HG02870 (cell line): ENCODE measurements around the gene TPX2.

Experiments used
- ATAC-seq: cut with Tn5 transposase; IDR thresholded peaks from one replicate; pipeline ENCODE4 v1.9.1; 2021; ENCODE audit warnings: mild to moderate bottlenecking, moderate library complexity; ENCODE audit not compliant: unreplicated experiment

Gene TPX2

GRCh38 chr20:31706607-31707257, 32.4 kb upstream of the TPX2 start:
- ATAC-seq = no peak

DNA sequence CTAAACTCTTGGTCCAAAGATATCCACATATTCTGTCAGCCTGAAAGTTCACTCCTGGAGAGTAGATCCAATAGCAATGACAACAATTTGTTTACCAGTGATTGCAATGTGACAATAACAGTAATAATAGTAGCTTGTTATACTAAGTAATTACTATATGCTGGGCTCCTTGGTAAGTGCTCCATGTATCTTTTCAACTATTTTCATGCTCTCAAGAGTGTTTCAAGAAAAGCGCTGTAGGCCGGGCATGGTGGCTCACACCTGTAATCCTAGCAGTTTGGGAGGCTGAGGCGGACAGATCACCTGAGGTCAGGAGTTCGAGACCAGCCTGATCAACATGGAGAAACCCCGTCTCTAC, 31.9 kb upstream of the TPX2 start:
- no peak for ATAC-seq

- no peak for ATAC-seq
Observed at GRCh38 chr20:31707994-31708735, 30.9 kb upstream of the TPX2 start.

DNA sequence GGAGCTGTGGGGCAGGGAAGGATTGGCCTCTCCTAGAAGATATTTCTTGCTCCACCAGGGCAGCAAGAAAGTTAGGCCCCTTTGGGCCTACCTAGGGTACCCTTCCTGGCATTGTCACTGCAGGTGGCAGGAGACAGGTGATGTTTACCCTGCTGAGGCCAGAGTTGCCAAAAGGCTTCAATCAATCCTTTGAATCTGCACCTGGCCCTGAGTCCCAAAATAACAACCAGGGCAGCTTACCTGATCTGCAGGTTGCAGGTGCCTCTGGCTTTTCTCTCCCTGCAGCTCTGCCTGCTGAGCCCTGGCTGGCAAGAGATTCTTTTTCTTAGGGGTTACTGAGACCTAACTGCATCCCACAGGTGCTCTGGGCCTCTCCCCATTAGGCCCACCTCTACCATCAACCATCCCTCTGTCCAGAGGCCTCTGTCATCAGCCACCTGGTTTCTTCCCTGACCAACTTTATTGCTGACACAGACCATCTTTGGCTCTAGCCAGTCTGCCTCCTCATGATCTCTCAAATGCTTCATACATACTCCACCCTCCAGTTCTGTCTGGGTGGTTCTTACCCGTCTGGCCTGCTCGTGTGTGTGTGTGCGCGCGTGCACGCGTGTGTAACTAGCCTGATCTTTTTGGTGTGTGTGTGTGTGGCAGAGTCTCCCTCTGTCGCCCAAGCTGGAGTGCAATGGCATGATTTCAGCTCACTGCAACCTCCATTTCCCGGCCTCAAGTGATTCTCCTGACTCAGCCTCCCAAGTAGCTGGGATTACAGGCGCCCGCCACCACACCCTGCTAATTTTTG, 30.2 kb upstream of the TPX2 start:
- no peak for ATAC-seq

DNA sequence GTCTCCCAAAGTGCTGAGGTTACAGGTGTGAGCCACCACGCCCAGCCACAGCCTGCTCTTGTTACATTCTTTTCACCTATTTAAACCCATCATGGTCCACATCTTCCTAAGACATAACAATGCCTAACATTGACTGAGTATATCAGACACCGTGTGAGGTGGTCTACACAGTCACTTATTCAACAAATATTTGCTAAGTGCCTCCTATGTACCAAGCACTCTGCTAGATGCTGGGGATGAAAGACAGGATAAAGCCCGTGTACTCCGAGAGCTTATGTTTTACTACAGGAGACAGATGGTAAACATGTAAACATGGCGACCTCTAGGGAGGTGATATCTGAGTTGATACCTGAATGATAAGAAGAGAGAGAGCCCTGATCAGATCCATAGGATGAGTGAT, 29.2 kb upstream of the TPX2 start:
- ATAC-seq = no peak

- ATAC-seq = no peak
Observed at GRCh38 chr20:31710423-31711108, 28.5 kb upstream of the TPX2 start.

DNA sequence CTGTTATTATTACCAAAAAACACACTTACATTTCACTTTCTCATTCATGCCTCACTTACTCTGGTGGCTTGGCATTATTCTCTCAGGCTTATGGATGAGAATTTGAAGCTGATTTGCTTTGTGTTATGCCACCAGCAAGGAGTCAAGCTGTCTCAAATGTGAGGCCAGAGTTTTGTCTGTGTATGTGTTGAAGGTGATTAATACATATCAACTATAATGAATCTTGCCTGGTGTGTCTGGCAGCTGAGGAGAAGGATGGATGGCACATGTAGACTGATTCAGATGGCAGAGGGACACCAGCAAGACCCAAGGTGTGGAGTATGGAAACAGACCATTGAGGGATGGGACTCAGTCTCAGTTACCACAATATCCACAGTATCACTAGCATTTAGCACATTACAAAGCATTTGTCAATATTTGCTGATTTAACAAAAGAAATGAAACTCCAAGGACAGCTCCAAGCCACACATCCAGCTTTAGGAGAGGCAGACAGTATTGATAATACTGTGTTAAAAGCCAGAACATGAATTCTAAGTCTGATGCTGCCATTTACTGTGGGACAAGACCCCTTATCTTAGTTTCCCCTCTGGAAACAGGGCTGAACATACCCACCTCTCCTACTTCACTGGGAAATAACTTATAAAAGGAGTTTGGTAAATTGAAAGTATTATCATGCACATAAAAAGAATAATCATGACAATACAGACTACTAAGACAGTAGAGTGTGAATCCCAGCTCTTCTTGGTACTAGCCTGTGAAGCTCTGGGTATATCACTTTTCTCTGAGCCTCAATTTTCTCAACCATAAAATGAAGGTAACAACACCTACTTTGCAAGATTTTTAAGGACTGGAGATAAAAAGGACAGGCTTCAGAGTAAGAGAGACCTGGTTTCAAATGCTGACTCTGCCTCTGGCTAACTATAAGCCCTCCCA, 27.6 kb upstream of the TPX2 start:
- no peak for ATAC-seq

DNA sequence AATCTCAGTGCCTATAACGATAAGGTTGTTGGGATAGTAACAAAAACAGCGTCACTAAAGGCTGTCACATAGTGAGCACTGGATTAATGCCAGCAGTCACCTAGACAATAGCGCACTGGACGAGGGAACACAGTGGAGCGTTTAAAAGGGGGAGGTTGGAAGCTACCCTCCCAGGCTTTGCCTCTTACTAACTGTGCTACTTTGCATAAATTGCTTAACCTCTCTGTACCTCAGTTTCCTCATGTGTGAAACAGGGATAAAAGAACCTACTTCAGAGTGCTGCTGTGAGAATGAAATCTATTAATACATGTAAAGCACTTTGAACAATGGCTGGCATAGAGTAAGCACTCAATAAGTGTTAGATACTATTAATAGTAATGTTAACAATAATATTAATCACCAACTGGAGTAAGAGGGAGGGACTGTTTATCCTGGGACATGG, 27.0 kb upstream of the TPX2 start:
- no peak for ATAC-seq

- ATAC-seq = no peak
Observed at GRCh38 chr20:31712564-31713311, 26.4 kb upstream of the TPX2 start.

DNA sequence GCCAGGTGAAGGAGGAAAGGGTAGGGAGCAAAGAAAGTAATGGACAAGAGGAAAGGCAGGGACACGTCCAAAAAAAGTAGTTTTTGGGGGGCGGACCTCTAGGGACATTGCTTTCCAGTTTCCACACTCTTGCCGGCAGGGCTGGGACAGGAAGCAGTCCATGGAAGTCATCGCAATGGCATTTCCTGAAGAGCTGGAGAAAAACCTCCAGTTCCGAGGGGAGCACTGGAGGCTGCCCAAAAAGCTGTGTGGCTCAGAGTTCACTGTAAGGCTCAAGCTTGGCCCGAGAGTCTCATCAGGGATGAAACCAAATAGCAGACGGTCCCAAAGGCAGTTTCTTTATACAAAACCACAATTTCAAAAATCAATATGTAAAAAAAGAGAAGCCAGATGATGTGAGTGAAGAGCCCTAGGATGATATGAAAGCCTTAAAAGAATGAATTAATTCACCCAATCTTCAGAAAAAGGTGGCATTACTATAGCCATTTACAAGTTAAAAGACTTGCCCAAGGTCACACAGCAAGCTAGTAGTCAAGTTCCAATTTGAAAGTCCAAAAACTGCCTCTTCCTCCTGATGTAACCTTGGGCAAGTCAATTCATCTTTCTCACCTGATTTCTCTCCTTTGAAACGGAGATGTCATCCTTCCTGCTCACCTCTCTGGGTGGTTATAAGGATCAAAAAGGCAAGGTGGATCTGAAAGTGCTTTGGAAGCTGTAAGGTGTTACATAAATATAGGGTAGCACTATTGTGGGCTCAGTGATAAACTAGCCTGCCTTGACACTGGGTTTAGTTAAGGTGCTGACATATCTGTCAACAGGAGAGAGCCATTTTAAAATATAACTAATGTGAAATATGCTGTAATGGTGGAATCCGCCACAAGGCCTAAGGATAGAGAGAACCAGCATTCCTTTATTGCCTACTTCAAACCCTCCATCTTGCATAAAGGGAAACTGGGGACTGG, 25.5 kb upstream of the TPX2 start:
- no peak for ATAC-seq

DNA sequence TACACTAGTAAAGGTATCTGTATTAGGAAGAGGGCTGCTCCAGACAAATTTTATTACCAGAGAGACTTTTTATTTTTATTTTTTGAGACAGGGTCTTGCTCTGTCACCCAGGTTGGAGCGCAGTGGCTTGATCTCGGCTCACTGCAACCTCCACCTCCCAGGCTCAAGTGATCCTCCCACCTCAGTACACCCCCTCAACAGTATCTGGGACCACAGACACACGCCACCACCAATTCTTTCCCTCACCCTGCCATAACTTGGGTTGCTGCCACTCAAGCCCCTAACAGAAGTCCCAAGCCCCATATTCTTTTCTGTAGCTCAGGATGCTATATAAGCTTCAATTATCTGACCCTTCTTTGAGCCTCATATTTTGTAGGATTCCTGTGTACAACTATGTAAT, 23.3 kb upstream of the TPX2 start:
- no peak for ATAC-seq

GRCh38 chr20:31716351-31716750, 22.7 kb upstream of the TPX2 start:
- ATAC-seq = no peak

GRCh38 chr20:31716818-31717477, 22.1 kb upstream of the TPX2 start:
- peak; percentile 23 for ATAC-seq

DNA sequence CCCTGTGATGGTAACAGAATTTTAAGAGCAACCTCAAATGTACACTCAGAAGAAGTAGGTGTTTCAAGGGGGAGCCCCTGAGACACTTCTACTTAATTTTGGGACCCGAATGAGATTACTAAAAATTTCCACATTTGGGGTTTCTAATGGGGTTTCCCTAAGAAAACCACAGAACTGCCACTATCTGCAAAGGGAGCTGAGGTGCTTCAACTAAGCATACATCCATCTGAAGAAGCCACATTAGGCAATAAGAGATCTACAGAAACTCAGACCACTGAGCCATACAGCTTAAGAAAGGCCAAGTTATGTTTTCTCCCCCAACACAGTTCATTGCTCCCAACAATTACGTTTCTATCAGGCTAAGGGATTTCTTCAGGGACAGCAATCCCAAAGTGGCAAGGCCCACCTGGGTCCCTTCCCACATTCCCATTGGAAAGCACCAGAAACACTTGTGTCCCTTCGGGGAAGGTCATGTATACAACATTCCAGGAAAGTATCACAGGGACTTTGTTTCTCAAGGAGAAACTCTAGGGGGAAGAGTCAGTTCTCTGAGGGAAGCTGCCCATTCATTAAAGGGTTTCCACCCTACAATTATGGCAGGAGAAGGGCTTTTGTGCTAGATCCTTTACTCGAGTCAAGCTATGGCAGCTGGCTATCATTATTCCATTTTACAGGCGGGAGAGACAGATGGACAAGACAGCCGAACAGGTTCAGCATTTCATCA, 21.4 kb upstream of the TPX2 start:
- ATAC-seq = peak; percentile 67

DNA sequence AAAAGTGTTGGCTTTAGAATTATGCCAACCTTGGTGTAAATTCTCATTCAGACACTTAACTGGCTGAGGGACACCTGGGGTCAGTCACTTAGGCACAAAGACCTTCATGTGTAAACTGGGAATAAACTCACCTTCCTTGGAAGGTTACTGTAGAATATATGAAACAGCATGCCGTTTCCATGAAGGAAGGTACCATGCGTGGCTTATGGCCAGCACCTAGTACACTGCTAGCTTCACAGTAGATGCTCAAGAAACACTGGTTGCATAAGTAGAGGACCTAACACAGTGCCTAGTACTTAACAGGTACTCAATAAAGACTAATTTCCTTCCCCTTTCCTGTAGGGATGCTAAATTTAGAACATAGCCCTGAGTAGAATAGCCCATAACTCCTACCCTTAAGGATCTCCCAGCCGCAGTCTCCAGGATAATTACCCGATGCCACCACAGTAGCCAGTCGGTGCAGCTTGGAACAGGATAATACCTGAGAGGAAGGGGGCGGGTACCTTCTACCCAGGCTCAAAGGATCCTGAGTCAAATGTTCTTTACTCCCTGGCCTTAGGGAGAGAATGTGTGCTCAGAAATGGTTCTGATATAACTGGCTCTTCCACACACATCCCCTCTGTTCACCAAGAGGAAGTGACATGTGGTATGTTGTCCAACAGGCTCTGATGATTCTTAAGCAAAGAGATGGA, 20.0 kb upstream of the TPX2 start:
- ATAC-seq = no peak

DNA sequence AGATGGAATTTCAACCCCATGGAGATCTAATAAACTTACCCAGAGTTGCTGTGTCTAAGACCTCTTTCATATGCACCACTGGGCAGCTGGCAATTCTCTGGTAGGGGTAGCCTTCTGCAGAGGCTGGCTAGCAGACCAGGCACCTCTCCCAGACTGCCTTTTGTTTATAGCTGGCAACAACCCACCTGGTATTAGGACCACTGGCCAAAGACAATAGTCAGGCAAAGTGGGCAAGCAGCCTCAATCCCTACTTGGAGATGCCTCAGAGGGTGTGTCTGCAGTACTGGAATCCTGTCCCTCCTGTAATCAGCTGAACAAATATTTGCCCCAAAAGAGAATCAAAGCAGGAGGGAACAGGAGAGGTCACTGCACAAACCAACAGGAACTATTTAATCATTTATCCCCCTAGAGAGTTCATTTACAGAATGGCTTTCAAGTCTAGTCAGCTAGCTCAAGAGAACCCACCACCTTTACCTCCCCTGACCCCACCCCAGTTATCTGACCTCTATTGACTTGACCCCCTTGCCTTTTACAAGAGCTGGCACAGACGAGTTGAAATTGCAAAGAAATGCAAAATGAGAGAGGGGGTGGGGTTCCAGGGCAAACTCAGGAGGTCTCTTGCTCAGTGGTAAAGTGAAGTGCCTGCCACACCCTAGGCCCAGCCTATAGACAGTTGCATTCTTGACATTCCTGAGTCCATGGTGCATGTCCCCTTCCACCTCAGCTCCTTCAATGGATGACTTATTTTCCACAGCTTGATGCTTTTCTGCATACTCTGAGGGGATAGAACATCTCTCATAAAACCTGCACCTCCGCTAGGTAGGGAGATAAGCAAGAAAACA, 19.2 kb upstream of the TPX2 start:
- ATAC-seq = no peak
